Stimulated activated CD4-positive, alpha-beta T cell treated with anti-CD3 and anti-CD28 coated beads, Interleukin-2, amount 100 ng/mL, for 24 hours (primary cell): Measurements from ENCODE around the gene PECR.
"Not testable (repeated sequence)": the region's sequence is repeated elsewhere in the genome, so short reads cannot be mapped to it uniquely, and the experiment has no call there.

Source experiments
- DNase-seq, 2 donors: peaks; one replicate each; pipeline ENCODE4 v3.0.0-alpha.2; 2020

The PECR gene

DNA sequence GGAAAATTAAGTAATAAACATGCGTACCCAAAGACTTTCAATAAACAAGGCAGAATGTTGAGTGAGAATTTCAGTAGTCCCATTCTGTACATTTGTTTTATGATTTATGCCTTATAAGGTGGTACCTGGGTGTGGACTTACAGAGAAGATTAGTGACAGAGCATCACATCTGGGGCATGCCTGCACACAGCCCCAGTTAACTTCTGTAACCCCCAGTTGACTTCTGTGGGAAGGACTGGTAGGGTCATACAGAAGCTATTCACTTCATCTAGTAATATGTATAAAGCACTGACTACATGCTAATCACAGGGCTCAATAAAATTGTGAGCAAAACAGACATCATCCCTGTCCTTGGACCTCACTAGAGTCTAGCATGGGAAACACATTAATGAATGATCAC lies 84.4 kb downstream of the PECR start:
- no peak for DNase-seq

GRCh38 chr2:215994911-215995310 lies 86.7 kb downstream of the PECR start:
- no peak for DNase-seq

GRCh38 chr2:215988556-215989207 lies 92.9 kb downstream of the PECR start:
- DNase-seq = not testable (repeated sequence)
